SK-N-MC (cell line): ENCODE results near the gene APH1B.

Experiments used
- EZH2 ChIP-seq: fragments of 200-600 bp; sonication (generic); IDR thresholded peaks from one replicate; pipeline ENCODE4 v1.6.1; 2017; ENCODE audit warnings: antibody characterized with exemption
- FOXP2 ChIP-seq: optimal IDR thresholded peaks from 2 replicates; pipeline ENCODE3; 2011; ENCODE audit warnings: mild to moderate bottlenecking, moderate library complexity; ENCODE audit not compliant: insufficient read depth; ENCODE audit errors: extremely low read length, control extremely low read depth
- POLR2AphosphoS5 ChIP-seq: IDR thresholded peaks from 2 replicates; pipeline ENCODE4 v1.6.1; 2012; ENCODE audit warnings: mild to moderate bottlenecking, low read depth, low read length, borderline replicate concordance

DNA sequence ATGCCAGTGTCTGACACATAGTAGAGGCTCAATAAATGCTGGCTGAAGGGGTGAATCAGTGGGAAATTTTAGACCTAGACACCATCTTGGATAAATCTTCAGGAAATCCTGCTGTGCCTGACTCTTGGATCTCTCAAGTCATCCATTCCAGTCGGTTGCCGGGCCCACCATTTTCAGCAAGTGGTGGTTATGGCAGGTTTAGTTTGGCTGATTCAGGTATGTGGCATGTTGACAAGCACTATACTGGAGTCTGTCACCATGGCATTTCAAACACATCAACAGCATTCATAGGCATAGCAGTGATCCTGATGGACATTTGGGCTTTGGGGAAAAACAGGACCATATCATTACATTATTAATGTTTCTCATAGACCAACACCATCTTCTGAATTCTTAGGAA lies 25.7 kb upstream of the APH1B start:
- TF ChIP-seq POLR2AphosphoS5 (no peak), EZH2 (no peak), FOXP2 (no peak)
